K562 (cell line): ENCODE measurements around the gene MAGT1. TPM values are rescaled to one million over a fixed set of nuclear protein-coding genes. Genes with fewer than 3 reads are reported as not detected.

Experiments
- ATAC-seq: fragments of 200-7000 bp; cut with Tn5 transposase; 3 replicates; pipeline ENCODE4 v1.9.1; 2020; ENCODE audit warnings: moderate library complexity
- BruUV-seq: library from RNA; stranded (reverse); fragments of 400-500 nt; replicated peaks from 2 replicates; lab custom pipeline; 2021; lab: Mats Ljungman, UMichigan
- CTCF ChIA-PET: fragments of 300-600 bp; formaldehyde crosslinking; extraction: SDS; loops from one replicate; lab custom pipeline; 2021; ENCODE audit warnings: low intra/inter-chr PET ratio; lab: Yijun Ruan, JAX
- POLR2A ChIA-PET: fragments of 300-600, 350-650 bp; sonication (Branson Sonifier 250); formaldehyde crosslinking; extraction: SDS; loops from one replicate; lab custom pipeline; 2021; ENCODE audit warnings: antibody characterized with exemption, inconsistent platforms; lab: Yijun Ruan, JAX
- DNase-seq, 4 experiments: peaks; one replicate each; pipeline versions ENCODE4 v3.0.0 to v3.0.0-alpha.2; 2011 to 2018; ENCODE audit warnings: low spot score in 3 of 4, mixed read lengths in 3 of 4; ENCODE audit errors: extremely low read depth in 1 of 4
- FAIRE-seq: peaks from 2 replicates; lab custom pipeline; 2011; peaks lifted over from hg19 to GRCh38; lab: Jason Lieb, UNC
- H2AFZ ChIP-seq: 2 replicates; pipeline ENCODE4 v1.6.0; 2011; ENCODE audit warnings: low read depth, low read length, control low read depth, inconsistent platforms
- H3K27ac ChIP-seq: fragments of 200-600 bp; 3 replicates; pipeline ENCODE4 v1.8.0; 2011; ENCODE audit warnings: low read depth, mild to moderate bottlenecking, control low read depth, inconsistent platforms, low read length, moderate library complexity, mixed read lengths; ENCODE audit errors: extremely low read depth
- H3K27me3 ChIP-seq, 2 experiments: fragments of 300-600 bp in 1 of 2; 2 replicates in 1 of 2; 3 replicates in 1 of 2; pipeline versions ENCODE4 v1.6.0 to v1.8.0; 2011; ENCODE audit warnings: inconsistent platforms in 2 of 2, low read length in 2 of 2, mild to moderate bottlenecking in 1 of 2, mixed read lengths in 1 of 2, moderate library complexity in 1 of 2; ENCODE audit not compliant: control insufficient read depth in 2 of 2, insufficient read depth in 2 of 2
- H3K36me3 ChIP-seq: fragments of 300-600 bp; 3 replicates; pipeline ENCODE4 v1.8.0; 2011; ENCODE audit warnings: mild to moderate bottlenecking, low read length, inconsistent platforms; ENCODE audit not compliant: control insufficient read depth, insufficient read depth
- H3K4me1 ChIP-seq, 2 experiments: fragments of 200-600 bp in 1 of 2; replicated peaks in 1 of 2; 2 replicates in 1 of 2; 3 replicates in 1 of 2; pipeline versions ENCODE4 v1.5.1 to v1.8.0; 2011; ENCODE audit warnings: inconsistent platforms in 2 of 2, low read length in 2 of 2, mild to moderate bottlenecking in 1 of 2, mixed read lengths in 1 of 2, moderate library complexity in 1 of 2; ENCODE audit not compliant: control insufficient read depth in 2 of 2, insufficient read depth in 2 of 2
- H3K4me2 ChIP-seq: 2 replicates; pipeline ENCODE4 v1.6.1; 2011; ENCODE audit warnings: low read length, control low read depth, inconsistent platforms, mixed read lengths; ENCODE audit not compliant: insufficient read depth
- H3K4me3 ChIP-seq: fragments of 200-600 bp; sonication (generic), shearing (Covaris generic); 2 replicates; pipeline ENCODE4 v1.5.1; 2016; ENCODE audit warnings: control low read depth, inconsistent platforms
- H3K79me2 ChIP-seq: fragments of 200-600 bp; 3 replicates; pipeline ENCODE4 v1.8.0; 2011; ENCODE audit warnings: low read length, inconsistent platforms; ENCODE audit not compliant: control insufficient read depth, insufficient read depth
- H3K9ac ChIP-seq, 2 experiments: 2 replicates each; pipeline versions ENCODE4 v1.6.0 to v1.6.1; 2011; ENCODE audit warnings: low read depth in 2 of 2, low read length in 2 of 2, control low read depth in 1 of 2, inconsistent platforms in 1 of 2, mild to moderate bottlenecking in 1 of 2, mixed read lengths in 1 of 2; ENCODE audit not compliant: insufficient read depth in 1 of 2
- H3K9me1 ChIP-seq: one replicate; pipeline ENCODE4 v1.6.0; 2011; ENCODE audit warnings: inconsistent platforms, mild to moderate bottlenecking, low read length, moderate library complexity; ENCODE audit not compliant: control insufficient read depth, insufficient read depth
- H3K9me3 ChIP-seq: replicated peaks from 2 replicates; pipeline ENCODE4 v1.5.1; 2011; ENCODE audit warnings: low read depth, low read length, inconsistent platforms; ENCODE audit not compliant: control insufficient read depth, insufficient read depth
- H4K20me1 ChIP-seq: replicated peaks from 2 replicates; pipeline ENCODE4 v1.6.1; 2011; ENCODE audit warnings: low read length, inconsistent platforms, mixed read lengths; ENCODE audit not compliant: control insufficient read depth, insufficient read depth
- BCOR ChIP-seq: fragments of 450-650 bp; IDR thresholded peaks from 2 replicates; pipeline ENCODE4 v1.6.1; 2016
- BMI1 ChIP-seq: fragments of 150-350 bp; IDR thresholded peaks from 2 replicates; pipeline ENCODE4 v1.6.1; 2014; ENCODE audit warnings: low read length
- KDM1A ChIP-seq, 2 experiments: fragments of 450-650 bp; IDR thresholded peaks; 2 replicates each; pipeline ENCODE4 v1.6.1; 2016; ENCODE audit warnings: mild to moderate bottlenecking in 2 of 2
- RBM25 ChIP-seq: fragments of 200-400 bp; formaldehyde crosslinking; IDR thresholded peaks from 2 replicates; pipeline ENCODE4 v1.6.1; 2018; ENCODE audit warnings: low read length, low read depth, moderate library complexity; ENCODE audit not compliant: severe bottlenecking
- WGBS: fragments of 100-300 bp; shearing (Covaris generic); methylation state at CpG from one replicate; pipeline ENCODE4 v1.1.6; 2016; ENCODE audit warnings: low coverage, mixed read lengths; ENCODE audit not compliant: insufficient coverage; ENCODE audit errors: missing lambda C conversion rate; 5-methylcytosine and 5-hydroxymethylcytosine counted together
- in situ Hi-C: fragments of 300-500 bp; cut with MboI; formaldehyde crosslinking; loops from 4 replicates; pipeline ENCODE4 v1.15.0; 2018; ENCODE audit warnings: inconsistent platforms, mixed read lengths
- intact Hi-C: fragments of 100-400 bp; cut with micrococcal nuclease; formaldehyde crosslinking; loops from 2 replicates; pipeline ENCODE4 v1.14.2; 2022
- polyA plus RNA-seq, 8 experiments: library from polyadenylated mRNA; depleted of rRNA in 4 of 8; stranded (reverse) in 5 of 8; unstranded in 3 of 8; fragments of >200 nt; fragmentation: Nextera tagmentation in 2 of 8; fragmentation: Illumina TruSeq in 1 of 8; extraction: Ambion mirVana in 2 of 8; extraction: Trizol in 1 of 8; gene quantifications; 2 replicates each; pipeline versions ENCODE4 v1.2.1 to v1.2.3, GENCODE V29; 2011 to 2014; ENCODE audit warnings: inconsistent platforms in 1 of 8, missing spikeins in 1 of 8
- total RNA-seq, 7 experiments: library from RNA; depleted of rRNA in 6 of 7; stranded (reverse); fragments of >200 nt in 6 of 7; fragmentation: Illumina TruSeq in 2 of 7; extraction: Trizol in 2 of 7; gene quantifications; 2 replicates each; pipeline versions ENCODE4 v1.2.1 to v1.2.3, GENCODE V29; 2011 to 2021; ENCODE audit warnings: low replicate concordance in 1 of 7
- TF ChIP-seq, protein P1 (sequence below): fragments of 250-450 bp; sonication (Bioruptor Pico); IDR thresholded peaks from 2 replicates; pipeline ENCODE4 v1.4.0; 2020; ENCODE audit warnings: mild to moderate bottlenecking, moderate library complexity

MAGT1 gene
- total and polyA plus RNA-seq, 9 of the 15 experiments (the other 6 are each of a cell fraction or from before 2014, with no cell fraction given) = 15.5 to 46.2 (median 28.8) TPM

DNA sequence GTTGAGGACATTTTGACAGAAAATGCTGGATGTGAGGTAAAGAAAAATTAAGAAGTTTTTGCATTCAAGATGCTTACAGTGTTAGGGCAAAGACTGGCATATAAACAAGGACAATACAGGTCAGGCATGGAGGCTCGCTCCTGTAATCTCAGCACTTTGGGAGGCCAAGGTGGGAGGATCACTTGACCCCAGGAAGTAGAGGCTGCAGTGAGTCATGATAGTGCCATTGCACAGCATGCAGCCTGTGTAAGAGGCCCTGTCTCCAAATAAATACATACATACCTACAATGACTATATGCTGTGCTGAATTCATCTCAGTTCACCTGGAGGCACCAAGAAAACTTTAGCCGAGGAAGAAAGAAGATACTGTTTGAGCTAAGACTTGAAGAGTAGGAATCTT is 2.3 kb downstream of the MAGT1 start:
- peaks cover 0 to 3% of the 10 kb centered on the region in 2 experiments; a peak in 1 of 5 replicates for H3K4me1 ChIP-seq
- FAIRE-seq (no peak), ATAC-seq (no peak), DNase-seq (no peak)
- peak in 1 of 2 experiments; percentile 17; a peak in 1 of 4 replicates for TF ChIP-seq KDM1A (IDR thresholded peaks at IDR 0.05)
- 0 out of 2 replicates have a peak, but pooled peaks have one; percentile 31 for TF ChIP-seq BCOR
- no peak for TF ChIP-seq BMI1
- TF ChIP-seq, protein P1, sequence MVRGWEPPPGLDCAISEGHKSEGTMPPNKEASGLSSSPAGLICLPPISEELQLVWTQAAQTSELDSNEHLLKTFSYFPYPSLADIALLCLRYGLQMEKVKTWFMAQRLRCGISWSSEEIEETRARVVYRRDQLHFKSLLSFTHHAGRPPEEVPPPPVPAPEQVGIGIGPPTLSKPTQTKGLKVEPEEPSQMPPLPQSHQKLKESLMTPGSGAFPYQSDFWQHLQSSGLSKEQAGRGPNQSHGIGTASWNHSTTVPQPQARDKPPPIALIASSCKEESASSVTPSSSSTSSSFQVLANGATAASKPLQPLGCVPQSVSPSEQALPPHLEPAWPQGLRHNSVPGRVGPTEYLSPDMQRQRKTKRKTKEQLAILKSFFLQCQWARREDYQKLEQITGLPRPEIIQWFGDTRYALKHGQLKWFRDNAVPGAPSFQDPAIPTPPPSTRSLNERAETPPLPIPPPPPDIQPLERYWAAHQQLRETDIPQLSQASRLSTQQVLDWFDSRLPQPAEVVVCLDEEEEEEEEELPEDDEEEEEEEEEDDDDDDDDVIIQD (CRISPR knock-in tag) = no peak
- peak; percentile 15 for TF ChIP-seq RBM25
- H3K27me3 ChIP-seq = no peaks in the 10 kb centered on the region
- intact Hi-C loops (loop anchor here (10.0 kb wide), 1 partner anchor 448 kb away; the partner anchor contains the start of gene FGF16), in situ Hi-C loops (no loop called here)
- H2AFZ ChIP-seq = no peak overlapping the region
- CTCF ChIA-PET = no interaction called here
- no peaks in the 10 kb centered on the region; the same call in 2 of the 3 replicates for H3K36me3 ChIP-seq
- no peak overlapping the region for H3K4me3 ChIP-seq
- no peaks in the 10 kb centered on the region for H4K20me1 ChIP-seq
- whole genome bisulfite sequencing = 67% methylated on average over 2 of the region's 2 CpGs
- H3K4me2 ChIP-seq = no peak overlapping the region
- H3K27ac ChIP-seq = no peak overlapping the region
- H3K79me2 ChIP-seq = peaks cover 49% of the 10 kb centered on the region
- no TSS peak for BruUV-seq
- H3K9ac ChIP-seq = no peak overlapping the region
- POLR2A ChIA-PET = interaction anchor here (0.8 kb wide), 1 partner anchor 206 kb away, joined by 3 read pairs; no protein-coding TSS in a partner anchor
- H3K9me1 ChIP-seq = no peaks in the 10 kb centered on the region
- no peaks in the 10 kb centered on the region for H3K9me3 ChIP-seq
